H1 (cell line): ENCODE measurements around the gene P2RX7. TPM values are rescaled to one million over a fixed set of nuclear protein-coding genes. Genes with fewer than 3 reads are reported as not detected.
A peak's percentile ranks its signal among the peaks of the same experiment; 100 is the strongest.

Experiments
- CTCF ChIA-PET: fragments of 300-600 bp; sonication (Branson Sonifier 250); formaldehyde crosslinking; loops from one replicate; lab custom pipeline; 2021; ENCODE audit not compliant: partially characterized antibody; lab: Charles Lee
- POLR2A ChIA-PET: fragments of 300-600 bp; sonication (Branson Sonifier 250); formaldehyde crosslinking; loops from one replicate; lab custom pipeline; 2021; ENCODE audit warnings: inconsistent platforms; ENCODE audit not compliant: partially characterized antibody; lab: Charles Lee
- DNase-seq, 2 experiments: peaks; one replicate each; pipeline versions ENCODE4 v3.0.0 to v3.0.0-alpha.2; 2010 to 2022; ENCODE audit warnings: low spot score in 2 of 2, low read depth in 1 of 2, mixed read lengths in 1 of 2
- FAIRE-seq: peaks from 2 replicates; lab custom pipeline; 2011; peaks lifted over from hg19 to GRCh38; lab: Jason Lieb, UNC
- H2AFZ ChIP-seq: 2 replicates; pipeline ENCODE4 v1.8.1; 2012; ENCODE audit warnings: low read length, inconsistent platforms
- H2AK5ac ChIP-seq: 2 replicates; pipeline ENCODE4 v1.6.1; 2013; ENCODE audit warnings: low read depth, low read length
- H2BK120ac ChIP-seq: replicated peaks from 2 replicates; pipeline ENCODE3; 2013; ENCODE audit warnings: low read depth, low read length, inconsistent platforms
- H2BK12ac ChIP-seq: 2 replicates; pipeline ENCODE4 v1.6.1; 2013; ENCODE audit warnings: low read depth, low read length
- H2BK15ac ChIP-seq: 2 replicates; pipeline ENCODE4 v1.6.1; 2013; ENCODE audit warnings: low read length
- H2BK20ac ChIP-seq: 2 replicates; pipeline ENCODE4 v1.6.1; 2013; ENCODE audit warnings: low read length
- H2BK5ac ChIP-seq: 2 replicates; pipeline ENCODE4 v1.6.1; 2013; ENCODE audit warnings: low read depth, low read length
- H3K14ac ChIP-seq: 2 replicates; pipeline ENCODE4 v1.6.1; 2013; ENCODE audit warnings: inconsistent platforms; ENCODE audit not compliant: insufficient read length
- H3K18ac ChIP-seq: 2 replicates; pipeline ENCODE4 v1.6.1; 2013; ENCODE audit warnings: low read length; ENCODE audit errors: extremely low read depth
- H3K23ac ChIP-seq: 2 replicates; pipeline ENCODE4 v1.6.1; 2013; ENCODE audit warnings: inconsistent platforms; ENCODE audit not compliant: insufficient read length
- H3K23me2 ChIP-seq: 2 replicates; pipeline ENCODE4 v1.6.1; 2013; ENCODE audit warnings: low read depth, low read length
- H3K27ac ChIP-seq: 2 replicates; pipeline ENCODE4 v1.6.1; 2011; ENCODE audit warnings: low read depth, low read length, inconsistent platforms
- H3K27me3 ChIP-seq, 4 experiments: replicated peaks in 1 of 4; 1 replicate in 1 of 4; 2 replicates in 3 of 4; pipeline versions ENCODE4 v1.6.1 to v1.8.1; 2011 to 2013; ENCODE audit warnings: low read length in 3 of 4, mild to moderate bottlenecking in 3 of 4, inconsistent platforms in 2 of 4, mixed read lengths in 2 of 4, moderate library complexity in 1 of 4; ENCODE audit not compliant: control insufficient read depth in 3 of 4, insufficient read depth in 3 of 4; ENCODE audit errors: extremely low read depth in 1 of 4
- H3K36me3 ChIP-seq, 4 experiments: 2 replicates each; pipeline versions ENCODE4 v1.6.1 to v1.8.1; 2011 to 2013; ENCODE audit warnings: mild to moderate bottlenecking in 4 of 4, low read length in 3 of 4, moderate library complexity in 2 of 4, control low read depth in 1 of 4, inconsistent platforms in 1 of 4; ENCODE audit not compliant: insufficient read depth in 4 of 4, control insufficient read depth in 2 of 4
- H3K4ac ChIP-seq: replicated peaks from 2 replicates; pipeline ENCODE3; 2013; ENCODE audit warnings: low read length, low read depth, mixed read lengths, inconsistent platforms; ENCODE audit not compliant: insufficient read length
- H3K4me1 ChIP-seq, 4 experiments: replicated peaks in 1 of 4; 1 replicate in 1 of 4; 2 replicates in 3 of 4; pipeline versions ENCODE4 v1.6.1 to v1.8.1; 2011 to 2013; ENCODE audit warnings: low read length in 3 of 4, inconsistent platforms in 2 of 4, mixed read lengths in 1 of 4; ENCODE audit not compliant: insufficient read depth in 4 of 4, control insufficient read depth in 3 of 4
- H3K4me2 ChIP-seq, 2 experiments: 2 replicates each; pipeline versions ENCODE4 v1.6.1 to v1.8.1; 2011 to 2013; ENCODE audit warnings: low read depth in 2 of 2, low read length in 2 of 2, control low read depth in 1 of 2, inconsistent platforms in 1 of 2, mild to moderate bottlenecking in 1 of 2; ENCODE audit not compliant: insufficient read depth in 1 of 2
- H3K4me3 ChIP-seq, 4 experiments: fragments of 200-600, 300-600 bp in 1 of 4; sonication (generic), shearing (Covaris generic), sonication (Bioruptor Twin) in 1 of 4; 2 replicates each; pipeline versions ENCODE4 v1.5.1 to v1.8.1; 2011 to 2016; ENCODE audit warnings: low read length in 4 of 4, low read depth in 3 of 4, control low read depth in 2 of 4, inconsistent platforms in 2 of 4, mild to moderate bottlenecking in 2 of 4, mixed read lengths in 1 of 4, moderate library complexity in 1 of 4; ENCODE audit not compliant: insufficient read depth in 2 of 4; ENCODE audit errors: extremely low read depth in 1 of 4
- H3K56ac ChIP-seq: replicated peaks from 2 replicates; pipeline ENCODE3; 2013; ENCODE audit warnings: low read depth, mild to moderate bottlenecking, mixed read lengths, low read length, inconsistent platforms; ENCODE audit not compliant: insufficient read length
- H3K79me1 ChIP-seq: 2 replicates; pipeline ENCODE4 v1.6.1; 2013; ENCODE audit warnings: low read depth, low read length, control low read depth
- H3K79me2 ChIP-seq, 2 experiments: 2 replicates each; pipeline versions ENCODE4 v1.6.1 to v1.8.1; 2012 to 2013; ENCODE audit warnings: low read length in 2 of 2, mild to moderate bottlenecking in 2 of 2, inconsistent platforms in 1 of 2; ENCODE audit not compliant: insufficient read depth in 2 of 2, control insufficient read depth in 1 of 2
- H3K9ac ChIP-seq, 4 experiments: replicated peaks in 1 of 4; 1 replicate in 1 of 4; 2 replicates in 3 of 4; pipeline versions ENCODE4 v1.6.1 to v1.8.1; 2011 to 2013; ENCODE audit warnings: low read depth in 3 of 4, low read length in 3 of 4, control low read depth in 2 of 4, mild to moderate bottlenecking in 2 of 4, moderate library complexity in 2 of 4, inconsistent platforms in 1 of 4; ENCODE audit errors: extremely low read depth in 1 of 4
- H3K9me3 ChIP-seq, 2 experiments: 2 replicates each; pipeline versions ENCODE4 v1.6.1 to v1.8.1; 2012 to 2013; ENCODE audit warnings: mild to moderate bottlenecking in 2 of 2, moderate library complexity in 2 of 2, control low read depth in 1 of 2, inconsistent platforms in 1 of 2, low read depth in 1 of 2, low read length in 1 of 2, mixed read lengths in 1 of 2; ENCODE audit not compliant: insufficient read depth in 2 of 2
- H4K20me1 ChIP-seq, 2 experiments: replicated peaks in 1 of 2; 2 replicates each; pipeline versions ENCODE3 to v1.8.1; 2011 to 2013; ENCODE audit warnings: inconsistent platforms in 2 of 2, low read length in 2 of 2, mild to moderate bottlenecking in 1 of 2; ENCODE audit not compliant: insufficient read depth in 2 of 2, control insufficient read depth in 1 of 2
- H4K5ac ChIP-seq: 2 replicates; pipeline ENCODE4 v1.6.1; 2013; ENCODE audit warnings: low read length, low read depth, mixed read lengths, inconsistent platforms; ENCODE audit not compliant: insufficient read length
- H4K8ac ChIP-seq: 2 replicates; pipeline ENCODE4 v1.8.0; 2013; ENCODE audit warnings: mild to moderate bottlenecking, moderate library complexity, low read length, inconsistent platforms; ENCODE audit not compliant: insufficient read depth; ENCODE audit errors: extremely low read depth
- H4K91ac ChIP-seq: replicated peaks from 2 replicates; pipeline ENCODE3; 2013; ENCODE audit warnings: low read length, mixed read lengths, inconsistent platforms; ENCODE audit not compliant: insufficient read length
- CHD2 ChIP-seq: IDR thresholded peaks from 2 replicates; pipeline ENCODE4 v1.6.1; 2012; ENCODE audit warnings: low read length, improper control_type of control experiment
- KDM1A ChIP-seq: fragments of 200-600, 300-600 bp; sonication (generic); IDR thresholded peaks from 2 replicates; pipeline ENCODE4 v1.7.1; 2016; ENCODE audit warnings: mild to moderate bottlenecking, low read length, borderline replicate concordance
- WGBS, 2 experiments: shearing (Covaris generic) in 1 of 2; methylation state at CpG; one replicate each; pipeline versions ENCODE4 v1.1.6 to v1.1.7; 2013 to 2015; ENCODE audit warnings: low lambda C conversion rate in 2 of 2, mixed read lengths in 2 of 2, inconsistent platforms in 1 of 2, low coverage in 1 of 2, missing lambda C conversion rate in 1 of 2; ENCODE audit not compliant: insufficient replicate concordance in 2 of 2, insufficient coverage in 1 of 2, insufficient read length in 1 of 2; ENCODE audit errors: extremely low coverage in 1 of 2, missing lambda C conversion rate in 1 of 2; 5-methylcytosine and 5-hydroxymethylcytosine counted together
- polyA plus RNA-seq, 7 experiments: library from polyadenylated mRNA; depleted of rRNA in 3 of 7; stranded (reverse) in 5 of 7; unstranded in 2 of 7; fragments of >200 nt in 5 of 7; fragments of 200-250 nt in 2 of 7; gene quantifications; 1 replicate in 5 of 7; 2 replicates in 1 of 7; 4 replicates in 1 of 7; pipeline versions ENCODE4 v1.2.1 to v1.2.3, GENCODE V29; 2011 to 2013; ENCODE audit warnings: missing spikeins in 2 of 7, mixed read lengths in 2 of 7
- total RNA-seq: library from RNA; stranded (reverse); fragmentation: NEBNext Ultra II Directional; extraction: Animal tissue kit (Norgen Biotek cat#: 25700); gene quantifications from 2 replicates; pipeline ENCODE4 v1.2.1, GENCODE V29; 2021

P2RX7 gene
- total and polyA plus RNA-seq, 2 of the 8 experiments (the other 6 are each of a cell fraction or from before 2014, with no cell fraction given) = 0.38 to 0.56 TPM

- no peak overlapping the region for H3K4me2 ChIP-seq
- H3K14ac ChIP-seq = no peak overlapping the region
- H2BK20ac ChIP-seq = no peak overlapping the region
- H3K4ac ChIP-seq = no peak overlapping the region
- H3K27me3 ChIP-seq = no peaks in the 10 kb centered on the region
- no peak overlapping the region for H2BK15ac ChIP-seq
- no peak overlapping the region for H3K9ac ChIP-seq
- H3K36me3 ChIP-seq = no peaks in the 10 kb centered on the region
- H2BK12ac ChIP-seq = no peak overlapping the region
- H3K9me3 ChIP-seq = no peaks in the 10 kb centered on the region
- H3K79me2 ChIP-seq = no peaks in the 10 kb centered on the region
- peaks cover 0 to under 1% (median 0%) of the 10 kb centered on the region in 4 experiments; a peak in 1 of 7 replicates for H3K4me1 ChIP-seq
- no peak overlapping the region for H2BK5ac ChIP-seq
- POLR2A ChIA-PET = no interaction called here
- DNase-seq = no peak
- CTCF ChIA-PET = interaction anchor here (0.6 to 3.6 kb wide), 3 partner anchors 15 to 158 kb away, joined by 3 to 19 read pairs (median 4); no protein-coding TSS in a partner anchor
- no peak overlapping the region for H2AK5ac ChIP-seq
- H3K56ac ChIP-seq = no peak overlapping the region
- H3K4me3 ChIP-seq = no peak overlapping the region
- H4K8ac ChIP-seq = no peak overlapping the region
- H3K23ac ChIP-seq = no peak overlapping the region
- H3K79me1 ChIP-seq = no peaks in the 10 kb centered on the region
- no peak overlapping the region for H3K18ac ChIP-seq
- H4K20me1 ChIP-seq = no peaks in the 10 kb centered on the region
- no peak overlapping the region for H4K91ac ChIP-seq
- WGBS, 2 experiments = 93% methylated on average over 4 of the region's 4 CpGs; no CpG with 5 or more reads in 1 of the 2 experiments
- H3K23me2 ChIP-seq = no peaks in the 10 kb centered on the region; the same call in 1 of the 2 replicates
- H3K27ac ChIP-seq = no peak overlapping the region
- no peak for FAIRE-seq
- no peak overlapping the region for H2BK120ac ChIP-seq
- H2AFZ ChIP-seq = no peak overlapping the region
- no peak overlapping the region for H4K5ac ChIP-seq
- TF ChIP-seq KDM1A (0 out of 2 replicates have a peak, but pooled peaks have one; percentile 26), CHD2 (no peak)
Observed at GRCh38 chr12:121216102-121216501, 83.4 kb downstream of the P2RX7 start.
